Erythroblast (primary cell): ENCODE results near the gene TNNI3K.

Experiments
- GATA1 ChIP-seq: IDR thresholded peaks from 2 replicates; pipeline ENCODE4 v1.6.1; 2011; ENCODE audit warnings: low read depth, mild to moderate bottlenecking, control low read depth, low read length, moderate library complexity
- POLR2A ChIP-seq: IDR thresholded peaks from 2 replicates; pipeline ENCODE4 v1.6.1; 2011; ENCODE audit warnings: mild to moderate bottlenecking, low read length

DNA sequence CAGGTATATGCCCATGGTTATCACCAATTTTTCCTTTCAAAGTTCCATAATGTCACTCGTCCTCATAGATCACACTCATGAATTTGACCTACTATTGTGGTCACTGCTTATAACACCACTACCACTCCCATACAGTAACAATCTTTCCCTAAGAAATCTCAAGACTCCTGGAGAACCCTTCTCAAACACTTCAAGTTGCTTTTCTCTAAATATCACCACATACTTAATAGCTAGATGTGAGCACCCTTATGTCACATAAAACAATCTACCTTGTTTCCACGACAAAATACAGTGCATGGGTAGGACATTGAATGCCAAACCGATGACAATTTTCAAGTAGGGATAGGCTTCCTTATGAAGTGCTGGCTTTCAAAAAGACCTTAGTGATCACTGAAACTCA lies 172.7 kb downstream of the TNNI3K start:
- TF ChIP-seq POLR2A (no peak), GATA1 (no peak)
